Measurements from ENCODE around the gene ACAA1. TPM values are rescaled to one million over a fixed set of nuclear protein-coding genes. Genes with fewer than 3 reads are reported as not detected.

Gene ACAA1
- total RNA-seq, 1 donor from 2014 or later = 88.3 TPM

DNA sequence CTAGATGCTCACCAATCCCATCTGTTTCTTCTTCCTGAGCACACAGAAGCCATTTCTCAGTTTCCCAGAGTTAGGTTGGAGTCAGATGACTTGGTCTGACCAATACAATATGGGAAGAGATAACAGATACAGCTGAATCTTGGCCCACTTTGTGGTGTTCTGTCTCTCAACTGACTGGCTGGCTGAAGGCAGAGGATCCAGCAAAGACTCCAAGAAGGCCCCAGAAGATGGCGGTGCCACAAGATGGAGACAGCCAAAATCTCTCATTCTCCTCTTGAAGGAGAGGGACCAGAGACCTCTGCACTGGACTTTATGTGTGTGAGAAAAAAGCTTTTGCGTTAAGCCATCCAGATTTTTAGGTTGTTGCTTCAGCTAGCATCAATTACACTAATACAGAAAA lies 20.2 kb upstream of the ACAA1 start:
- ATAC-seq = no peak
- H3K36me3 ChIP-seq = no peaks in the 10 kb centered on the region
- H3K4me1 ChIP-seq = peaks cover 10% of the 10 kb centered on the region
- H3K9me3 ChIP-seq = no peaks in the 10 kb centered on the region
- H3K27ac ChIP-seq = no peak overlapping the region
- no peak overlapping the region for H3K4me3 ChIP-seq
- no peak for DNase-seq
- TF ChIP-seq, protein P1, sequence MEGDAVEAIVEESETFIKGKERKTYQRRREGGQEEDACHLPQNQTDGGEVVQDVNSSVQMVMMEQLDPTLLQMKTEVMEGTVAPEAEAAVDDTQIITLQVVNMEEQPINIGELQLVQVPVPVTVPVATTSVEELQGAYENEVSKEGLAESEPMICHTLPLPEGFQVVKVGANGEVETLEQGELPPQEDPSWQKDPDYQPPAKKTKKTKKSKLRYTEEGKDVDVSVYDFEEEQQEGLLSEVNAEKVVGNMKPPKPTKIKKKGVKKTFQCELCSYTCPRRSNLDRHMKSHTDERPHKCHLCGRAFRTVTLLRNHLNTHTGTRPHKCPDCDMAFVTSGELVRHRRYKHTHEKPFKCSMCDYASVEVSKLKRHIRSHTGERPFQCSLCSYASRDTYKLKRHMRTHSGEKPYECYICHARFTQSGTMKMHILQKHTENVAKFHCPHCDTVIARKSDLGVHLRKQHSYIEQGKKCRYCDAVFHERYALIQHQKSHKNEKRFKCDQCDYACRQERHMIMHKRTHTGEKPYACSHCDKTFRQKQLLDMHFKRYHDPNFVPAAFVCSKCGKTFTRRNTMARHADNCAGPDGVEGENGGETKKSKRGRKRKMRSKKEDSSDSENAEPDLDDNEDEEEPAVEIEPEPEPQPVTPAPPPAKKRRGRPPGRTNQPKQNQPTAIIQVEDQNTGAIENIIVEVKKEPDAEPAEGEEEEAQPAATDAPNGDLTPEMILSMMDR (IDR thresholded peaks at IDR 0.05) = no peak
- H3K27me3 ChIP-seq (ENCODE audit: low read depth) = no peaks in the 10 kb centered on the region
- intact Hi-C loops (cut with DNase I) = no loop called here

GRCh38 chr3:38155825-38156224 lies 18.9 kb upstream of the ACAA1 start:
- H3K27ac ChIP-seq = no peak overlapping the region
- no peaks in the 10 kb centered on the region for H3K9me3 ChIP-seq
- no peak overlapping the region for H3K4me3 ChIP-seq
- intact Hi-C loops (cut with DNase I) = no loop called here
- no peaks in the 10 kb centered on the region for H3K27me3 ChIP-seq (ENCODE audit: low read depth)
- H3K4me1 ChIP-seq = peaks cover 23% of the 10 kb centered on the region
- DNase-seq (no peak), ATAC-seq (no peak)
- TF ChIP-seq, protein P1 (IDR thresholded peaks at IDR 0.05) = no peak
- H3K36me3 ChIP-seq = no peaks in the 10 kb centered on the region

DNA sequence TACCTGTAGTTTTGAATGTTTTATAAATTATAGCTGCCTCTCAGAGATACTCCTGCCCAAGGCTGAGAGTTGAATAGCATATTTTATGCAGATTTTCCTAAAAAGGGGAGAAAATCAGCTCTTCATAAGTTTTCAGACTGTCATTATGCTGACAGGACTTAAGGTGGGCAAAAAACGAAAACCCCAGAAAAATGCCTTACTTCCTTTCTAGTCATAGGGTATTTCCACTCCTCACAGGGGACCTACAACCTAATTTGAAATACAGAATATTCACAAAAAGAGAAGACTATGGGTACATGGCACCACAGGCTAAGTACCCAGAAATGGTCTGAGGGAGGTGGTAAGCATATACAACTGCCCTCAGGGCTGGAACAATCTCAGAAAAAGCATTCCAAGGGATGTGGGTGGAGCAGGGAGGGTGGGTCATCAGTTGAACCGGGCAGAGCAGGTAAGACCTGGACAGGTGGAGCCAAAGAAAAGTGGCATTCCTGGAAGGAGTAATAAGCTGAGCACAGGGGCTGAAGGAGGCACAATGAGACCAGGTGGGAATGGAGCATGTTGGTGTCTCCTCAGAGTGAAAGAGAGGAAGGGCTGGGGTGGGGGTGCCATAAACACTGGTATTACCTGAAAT lies 17.8 kb upstream of the ACAA1 start:
- TF ChIP-seq, protein P1 (IDR thresholded peaks at IDR 0.05) = no peak
- peak; percentile 50 to 62 for ATAC-seq
- Histone ChIP-seq H3K27me3 (ENCODE audit: low read depth) (no peaks in the 10 kb centered on the region), H3K4me1 (peaks cover 31% of the 10 kb centered on the region), H3K4me3 (no peak overlapping the region), H3K36me3 (no peaks in the 10 kb centered on the region), H3K9me3 (no peaks in the 10 kb centered on the region), H3K27ac (peak overlapping the region; percentile 18)
- no peak for DNase-seq
- intact Hi-C loops (cut with DNase I) = no loop called here

- no peaks in the 10 kb centered on the region for H3K27me3 ChIP-seq (ENCODE audit: low read depth)
- DNase-seq (no peak), ATAC-seq (peak; percentile 67 to 70)
- peaks cover 37% of the 10 kb centered on the region for H3K4me1 ChIP-seq
- no peaks in the 10 kb centered on the region for H3K36me3 ChIP-seq
- no peak overlapping the region for H3K4me3 ChIP-seq
- TF ChIP-seq, protein P1 (IDR thresholded peaks at IDR 0.05) = no peak
- intact Hi-C loops (cut with DNase I) = no loop called here
- no peaks in the 10 kb centered on the region for H3K9me3 ChIP-seq
- H3K27ac ChIP-seq = peak overlapping the region; percentile 32
These were observed 17.1 kb upstream of the ACAA1 start for GRCh38 chr3:38154033-38154494.

- H3K4me3 ChIP-seq = no peak overlapping the region
- H3K27ac ChIP-seq = peak overlapping the region; percentile 32
- H3K27me3 ChIP-seq (ENCODE audit: low read depth) = no peaks in the 10 kb centered on the region
- TF ChIP-seq, protein P1 (IDR thresholded peaks at IDR 0.05) = no peak
- intact Hi-C loops (cut with DNase I) = no loop called here
- ATAC-seq (no peak), DNase-seq (no peak)
- H3K4me1 ChIP-seq = peaks cover 37% of the 10 kb centered on the region
- H3K9me3 ChIP-seq = no peaks in the 10 kb centered on the region
- no peaks in the 10 kb centered on the region for H3K36me3 ChIP-seq
These were observed 16.3 kb upstream of the ACAA1 start for GRCh38 chr3:38153221-38153620.
